Muscle of arm (tissue), 12 donors: ENCODE results near the gene AIMP1. TPM values are rescaled to one million over a fixed set of nuclear protein-coding genes. Genes with fewer than 3 reads are reported as not detected.
"Not testable (repeated sequence)": the region's sequence is repeated elsewhere in the genome, so short reads cannot be mapped to it uniquely, and the experiment has no call there.

ENCODE experiments used
- DNase-seq: peaks from one replicate; pipeline ENCODE4 v3.0.0-alpha.2; 2013
- polyA plus RNA-seq, 12 donors: library from polyadenylated mRNA; unstranded; fragments of 120-200 nt; gene quantifications; one replicate each; pipeline ENCODE4 v1.2.1, GENCODE V29; 2013; ENCODE audit not compliant: insufficient read length in 12 of 12

The AIMP1 gene
- polyA plus RNA-seq, 12 donors = 41.3 to 59.7 (median 50.0) TPM; not detected in 1

GRCh38 chr4:106304632-106305031 lies 11.7 kb upstream of the AIMP1 start:
- no peak for DNase-seq

- no peak for DNase-seq
Measured at GRCh38 chr4:106305435-106306055, 10.8 kb upstream of the AIMP1 start.

GRCh38 chr4:106306561-106306960 lies 9.8 kb upstream of the AIMP1 start:
- no peak for DNase-seq

- no peak for DNase-seq
Measured at GRCh38 chr4:106312377-106312776, 4.0 kb upstream of the AIMP1 start.

- no peak for DNase-seq
Measured at GRCh38 chr4:106312997-106313522, 3.3 kb upstream of the AIMP1 start.

GRCh38 chr4:106314960-106315359 lies 1.4 kb upstream of the AIMP1 start:
- DNase-seq = no peak

- no peak for DNase-seq
Measured at GRCh38 chr4:106315476-106315967, 828 bp upstream of the AIMP1 start.

GRCh38 chr4:106316773-106317409 lies 541 bp downstream of the AIMP1 start:
- DNase-seq = no peak

- no peak for DNase-seq
Measured at GRCh38 chr4:106317815-106318214, 1.5 kb downstream of the AIMP1 start.

- no peak for DNase-seq
Measured at GRCh38 chr4:106318511-106318910, 2.2 kb downstream of the AIMP1 start.

GRCh38 chr4:106320235-106320634 lies 3.9 kb downstream of the AIMP1 start:
- no peak for DNase-seq

- DNase-seq = not testable (repeated sequence)
Measured at GRCh38 chr4:106321168-106321567, 4.8 kb downstream of the AIMP1 start.

- DNase-seq = not testable (repeated sequence)
Measured at GRCh38 chr4:106321814-106322213, 5.5 kb downstream of the AIMP1 start.

- DNase-seq = no peak
Measured at GRCh38 chr4:106323119-106323518, 6.8 kb downstream of the AIMP1 start.

GRCh38 chr4:106325800-106326199 lies 9.4 kb downstream of the AIMP1 start:
- DNase-seq = no peak

- peak; percentile 23 for DNase-seq
Measured at GRCh38 chr4:106329041-106329618, 12.8 kb downstream of the AIMP1 start.

GRCh38 chr4:106333186-106333585 lies 16.8 kb downstream of the AIMP1 start:
- no peak for DNase-seq

GRCh38 chr4:106334741-106335470 lies 18.6 kb downstream of the AIMP1 start:
- DNase-seq = peak; percentile 18

GRCh38 chr4:106336618-106337017 lies 20.3 kb downstream of the AIMP1 start:
- DNase-seq = no peak

- DNase-seq = no peak
Measured at GRCh38 chr4:106337916-106338315, 21.6 kb downstream of the AIMP1 start.

GRCh38 chr4:106338671-106339070 lies 22.3 kb downstream of the AIMP1 start:
- DNase-seq = no peak

GRCh38 chr4:106339431-106339830 lies 23.1 kb downstream of the AIMP1 start:
- no peak for DNase-seq
